Activated CD8-positive, alpha-beta memory T cell treated with anti-CD3 and anti-CD28 coated beads for 4 hours (primary cell): Measurements from ENCODE around the gene PRR9.
"Not testable (repeated sequence)": the region's sequence is repeated elsewhere in the genome, so short reads cannot be mapped to it uniquely, and the experiment has no call there.

ENCODE experiments used
- DNase-seq, 2 donors: peaks; one replicate each; pipeline ENCODE4 v3.0.0-alpha.2; 2020; ENCODE audit warnings: low read depth in 2 of 2

PRR9 gene

DNA sequence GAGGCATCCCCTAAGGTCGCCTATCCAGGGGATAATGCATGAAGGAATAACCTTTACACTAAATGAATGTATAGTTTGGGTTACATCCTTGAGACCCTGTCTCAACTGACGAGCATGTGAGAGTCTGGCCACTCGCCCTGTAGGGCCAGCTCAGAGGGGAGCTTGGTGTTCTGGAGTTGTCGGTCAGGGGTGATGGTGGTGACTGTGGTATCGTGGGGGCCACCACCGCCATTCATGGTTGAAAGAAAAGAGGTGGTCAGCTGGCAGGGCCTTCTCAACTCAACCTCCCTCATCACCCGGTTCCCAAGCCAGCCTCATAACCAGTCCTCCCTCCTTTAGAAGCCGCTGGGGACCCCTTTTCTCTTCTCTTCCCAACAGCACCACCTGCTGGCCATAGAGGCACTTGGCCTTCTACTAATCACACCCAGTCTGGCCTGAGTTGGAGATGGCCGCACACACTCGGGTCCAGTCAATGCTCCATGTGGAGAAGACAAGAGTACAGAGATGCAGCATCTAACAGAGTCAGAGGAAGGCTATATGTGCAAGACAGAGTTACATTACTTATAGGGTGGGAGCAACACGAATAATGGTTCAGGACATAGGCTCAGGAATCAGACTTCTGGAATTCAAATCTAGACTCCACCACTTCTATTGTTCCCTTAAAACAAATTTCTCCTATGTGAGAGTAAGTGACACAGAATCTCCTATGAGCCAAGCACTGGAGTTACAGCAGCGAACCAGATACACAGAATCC lies 11.9 kb downstream of the PRR9 start:
- not testable (repeated sequence) for DNase-seq

DNA sequence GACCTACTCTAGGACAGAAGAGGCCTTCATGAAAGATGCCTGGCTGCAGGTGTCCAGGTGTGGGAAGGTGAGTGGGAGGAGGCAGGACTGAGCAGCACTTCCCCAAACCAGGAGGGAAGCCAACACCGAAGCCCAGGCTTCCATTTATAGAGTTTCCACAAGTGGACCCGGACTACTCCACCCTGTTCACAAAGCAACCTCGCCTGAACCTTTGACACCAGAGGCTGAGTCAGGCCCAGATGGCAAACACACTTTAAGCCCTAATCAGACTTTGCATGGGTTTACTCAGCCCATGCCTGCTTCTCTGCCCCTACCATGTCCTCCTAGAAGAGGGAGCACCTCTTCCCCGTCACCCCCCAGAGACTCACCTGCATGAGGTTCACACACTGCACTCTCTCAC lies 14.0 kb downstream of the PRR9 start:
- DNase-seq: no peak

DNA sequence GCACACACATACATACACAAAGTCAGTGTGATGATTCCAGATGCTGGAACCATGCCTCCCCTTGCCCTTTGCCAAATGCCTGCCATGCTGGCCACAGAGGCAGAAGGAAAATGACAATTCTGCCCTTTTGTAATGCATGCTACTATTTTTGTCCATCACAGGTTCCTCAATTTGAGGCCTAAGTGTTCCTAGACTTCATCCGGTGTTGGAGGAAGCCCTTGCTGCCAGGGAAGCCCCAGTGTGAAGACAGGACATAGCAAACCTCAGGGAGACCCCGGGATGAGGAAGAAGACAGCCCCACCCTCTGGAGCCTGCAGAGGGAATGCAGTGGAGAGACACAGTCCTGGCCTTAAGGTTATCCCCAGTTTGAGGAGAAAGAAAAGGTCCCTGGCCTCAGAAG lies 14.4 kb downstream of the PRR9 start:
- DNase-seq: no peak

DNA sequence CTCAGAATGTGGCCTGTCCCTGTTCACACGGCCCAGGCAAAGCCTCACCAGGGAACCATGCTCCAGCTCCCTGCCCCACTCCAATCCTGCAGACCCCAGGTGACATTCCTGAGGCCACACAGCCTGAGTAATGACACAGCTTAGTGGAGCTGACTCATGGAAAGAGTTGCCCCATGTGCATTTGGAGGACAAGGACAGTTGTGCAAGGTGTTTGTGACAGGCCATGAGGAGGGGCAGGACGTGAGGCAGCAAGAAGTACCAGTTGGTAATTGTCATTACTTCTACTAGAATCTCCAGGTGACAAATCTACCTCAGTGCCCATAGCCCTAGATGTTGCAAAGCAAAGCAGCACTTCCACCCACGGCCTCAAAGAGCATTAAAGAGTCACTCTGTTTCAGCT lies 15.2 kb downstream of the PRR9 start:
- no peak for DNase-seq

DNA sequence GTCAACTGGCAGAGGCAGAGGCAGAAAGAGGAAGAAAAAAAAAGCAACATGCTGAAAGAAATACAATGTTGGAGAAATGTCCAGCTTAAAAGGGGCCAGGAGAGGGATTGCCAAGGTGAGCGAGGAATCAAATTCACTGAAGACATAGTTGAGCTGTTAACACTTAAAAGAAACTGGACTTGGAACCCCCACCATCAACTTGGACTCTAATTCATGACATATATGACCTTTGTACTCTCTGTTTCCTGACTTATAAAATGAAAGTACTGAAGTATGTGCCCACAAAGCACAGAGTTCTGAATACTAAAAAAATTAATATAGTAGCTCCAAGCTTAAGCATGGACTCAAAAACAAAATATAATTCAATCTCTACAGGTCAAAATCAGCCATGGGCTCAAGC lies 16.1 kb downstream of the PRR9 start:
- DNase-seq: no peak

DNA sequence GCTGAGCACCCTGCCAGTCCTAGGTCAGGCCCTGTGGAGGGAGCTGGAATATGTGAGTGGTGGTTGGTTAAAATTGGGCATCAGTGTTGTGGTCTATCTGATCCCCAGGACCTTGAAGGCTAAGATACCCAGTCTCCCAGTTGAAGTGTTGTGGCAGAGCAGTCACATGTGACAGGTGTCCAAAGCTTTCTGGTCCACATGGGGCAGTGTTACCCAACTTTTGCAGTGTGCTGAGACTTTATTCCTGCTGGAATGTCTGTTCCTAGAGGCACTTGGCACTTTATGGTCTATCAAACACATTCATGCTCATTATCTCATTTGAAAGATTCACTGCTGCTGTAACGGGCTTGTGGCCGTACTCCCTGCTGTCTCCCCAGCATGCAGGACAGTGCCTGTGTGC lies 21.1 kb downstream of the PRR9 start:
- no peak for DNase-seq

DNA sequence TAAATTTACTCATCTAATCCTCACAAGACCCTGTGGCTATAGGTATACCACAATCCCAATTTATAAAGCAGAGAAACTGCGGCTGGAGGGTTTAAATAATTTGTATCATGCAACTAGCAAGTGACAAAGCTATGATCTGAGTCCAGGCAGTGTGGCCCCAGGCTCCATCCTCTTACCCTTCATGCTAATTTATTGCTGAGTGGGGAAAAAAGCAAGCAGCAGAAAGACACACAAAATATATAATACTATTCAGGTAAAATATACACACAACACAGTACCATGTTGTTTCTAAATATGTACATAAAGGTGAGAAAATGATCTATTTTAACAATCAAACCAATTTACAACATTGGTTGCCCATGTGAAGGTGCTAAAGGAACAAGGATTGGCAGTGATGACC lies 24.8 kb downstream of the PRR9 start:
- DNase-seq: no peak

DNA sequence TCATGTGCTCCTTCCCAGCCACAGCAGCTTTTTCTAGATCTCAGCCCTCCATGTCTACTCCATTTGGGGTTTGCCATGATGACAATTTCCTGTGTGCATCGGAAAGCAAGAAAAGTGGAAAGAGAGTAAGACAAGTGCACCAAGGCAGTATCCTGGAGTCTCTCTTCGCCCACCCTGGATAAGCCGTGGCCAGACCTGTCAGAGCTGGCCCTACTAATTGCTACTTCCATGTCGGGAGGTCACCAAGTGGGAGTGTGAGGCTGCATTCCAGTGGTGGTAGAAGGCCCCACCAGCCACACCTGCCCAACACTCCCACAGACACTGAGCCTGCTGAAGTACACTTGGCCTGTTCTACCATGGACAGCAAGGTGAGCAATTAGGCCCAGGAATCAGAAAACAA lies 28.1 kb downstream of the PRR9 start:
- no peak for DNase-seq

DNA sequence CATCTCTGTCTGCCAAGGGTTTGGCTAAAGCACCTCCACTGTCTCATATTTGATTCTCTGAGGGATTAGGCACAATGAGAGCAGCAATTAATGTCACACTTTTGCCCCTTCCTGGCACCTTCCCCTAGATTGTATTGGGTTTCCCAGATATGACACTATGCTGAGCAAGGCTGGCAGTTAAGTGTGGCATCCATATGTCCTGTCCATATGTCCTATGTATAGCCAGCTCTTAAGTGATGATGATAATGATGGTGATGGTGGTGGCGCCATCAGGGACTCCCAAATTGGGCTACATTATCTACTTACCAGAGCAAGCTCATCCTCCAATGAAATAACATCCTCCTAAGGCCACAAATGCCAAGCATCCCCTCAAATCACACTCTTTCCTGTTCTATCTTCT lies 28.6 kb downstream of the PRR9 start:
- DNase-seq: no peak

DNA sequence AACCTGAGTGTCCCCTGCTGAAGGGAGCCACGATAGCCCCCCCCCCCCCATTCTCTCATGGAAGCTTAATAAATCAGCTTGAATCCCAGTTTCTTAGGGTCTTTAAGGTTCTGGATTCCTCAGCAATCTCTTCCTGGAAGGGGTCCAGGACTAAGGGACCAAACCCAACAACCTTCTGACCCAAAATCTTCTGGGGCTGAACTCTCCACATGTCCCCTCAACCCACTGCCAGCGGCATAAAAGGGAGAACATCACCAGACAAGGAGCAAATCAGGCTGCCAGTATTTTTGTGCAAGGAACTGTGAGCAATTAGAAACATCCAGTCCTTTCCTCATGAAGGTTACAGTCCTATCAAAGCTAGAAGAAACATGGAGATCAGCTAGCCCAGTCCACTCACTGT lies 29.4 kb downstream of the PRR9 start:
- DNase-seq: no peak

DNA sequence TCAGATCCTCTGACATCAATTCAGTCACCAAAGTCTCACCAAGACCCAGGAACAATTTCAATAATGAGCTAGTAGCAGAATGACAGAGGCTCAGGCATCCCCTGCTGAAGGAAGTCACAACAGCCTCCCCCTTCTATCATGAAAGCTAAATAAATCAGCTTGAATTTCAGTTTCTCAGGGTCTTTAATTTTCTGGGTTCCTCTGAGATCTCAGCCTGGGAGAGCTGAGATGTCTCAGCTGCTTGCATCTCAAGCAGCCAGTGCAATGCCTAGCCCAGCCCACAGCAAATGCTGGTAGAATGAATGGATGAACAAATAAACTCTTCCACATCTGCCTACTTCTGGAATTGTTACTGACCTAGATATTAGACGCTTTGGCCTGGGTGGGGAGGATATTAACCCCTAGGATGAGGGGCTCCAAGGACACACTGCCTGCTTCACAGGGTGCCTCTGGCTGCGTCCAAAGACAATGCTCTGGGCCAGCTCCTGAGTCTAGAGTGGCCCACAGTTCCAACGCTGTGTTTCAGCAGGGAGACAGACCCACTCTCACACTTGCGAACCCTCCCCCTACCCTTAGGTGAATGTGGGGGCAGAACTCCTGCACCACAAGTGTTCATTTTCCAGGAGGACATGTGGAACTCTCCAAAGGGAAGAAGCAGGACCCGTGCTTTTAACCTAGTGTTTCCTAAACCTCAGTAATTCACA lies 30.9 kb downstream of the PRR9 start:
- no peak for DNase-seq

DNA sequence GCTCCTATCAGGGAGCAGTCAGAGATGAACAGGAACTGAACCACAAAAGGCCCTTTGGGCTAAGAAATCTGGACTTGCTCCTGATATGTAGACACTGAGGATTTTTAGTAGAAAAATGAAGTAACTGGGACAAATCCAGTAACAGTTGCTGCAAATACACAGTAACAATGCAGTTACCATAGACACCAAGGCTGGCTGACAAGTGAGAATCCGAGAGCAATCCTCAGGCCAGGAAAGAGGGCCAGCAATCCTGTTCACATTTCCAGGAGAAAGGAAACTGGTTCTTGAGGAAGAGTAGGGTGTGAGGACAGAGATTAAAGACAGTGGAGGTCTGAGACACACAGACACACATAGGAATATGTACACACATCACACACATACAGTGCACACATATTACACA lies 32.8 kb downstream of the PRR9 start:
- DNase-seq: no peak

DNA sequence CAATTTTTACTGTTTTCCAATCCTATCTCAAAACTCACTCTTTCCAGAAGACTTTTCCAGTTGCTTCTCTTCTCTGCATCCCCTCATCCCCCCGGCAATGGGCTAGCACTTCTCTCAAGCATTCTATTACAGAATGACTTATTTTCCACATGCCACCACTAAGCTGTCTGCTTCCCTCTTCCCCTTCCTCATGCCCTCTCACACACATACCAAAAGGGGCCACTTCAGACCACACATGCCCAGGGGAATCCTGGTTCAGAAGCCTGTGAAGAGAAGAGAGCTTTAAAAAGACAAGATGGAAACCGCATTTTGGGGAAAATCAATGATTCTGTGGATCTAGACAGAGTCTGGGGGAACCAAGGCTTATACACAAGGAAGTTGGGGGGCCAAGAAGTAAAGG lies 33.7 kb downstream of the PRR9 start:
- no peak for DNase-seq

DNA sequence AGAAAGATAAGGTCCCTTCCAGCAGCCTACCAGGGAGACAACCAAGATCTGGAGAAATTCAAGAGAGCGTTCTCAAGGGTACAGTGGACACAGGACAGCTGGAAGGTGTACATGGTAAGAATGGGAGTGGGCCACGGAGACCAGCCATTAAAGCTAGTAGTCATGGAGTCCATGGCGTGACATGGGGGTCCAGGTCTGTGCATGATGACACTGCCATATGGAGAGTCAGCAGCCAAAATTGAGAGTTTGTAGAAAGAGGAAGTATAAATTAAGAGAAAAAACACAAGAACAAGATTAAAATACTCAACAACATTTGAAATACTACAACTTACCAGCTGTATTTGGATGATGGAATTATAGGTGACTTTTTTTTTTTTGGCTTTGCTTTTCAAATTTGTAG lies 34.2 kb downstream of the PRR9 start:
- no peak for DNase-seq

DNA sequence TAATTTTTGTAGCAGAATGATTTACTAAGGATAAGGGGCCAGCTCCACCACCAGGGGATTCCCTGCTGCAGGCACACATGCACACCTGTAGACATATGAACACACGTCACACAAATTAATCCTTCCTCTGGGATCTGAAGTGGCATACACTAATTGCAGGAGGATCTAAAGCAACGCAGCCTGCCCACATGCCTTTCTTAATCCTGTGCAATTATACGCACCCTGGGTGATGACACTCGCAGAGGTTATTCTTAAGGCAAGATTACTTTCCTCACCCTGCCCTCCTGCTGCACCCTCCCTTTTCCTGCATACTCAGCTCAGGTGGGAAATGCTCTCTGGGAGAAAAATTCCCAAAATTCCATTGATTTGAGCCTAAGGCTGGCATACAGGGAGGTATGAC lies 34.6 kb downstream of the PRR9 start:
- no peak for DNase-seq

DNA sequence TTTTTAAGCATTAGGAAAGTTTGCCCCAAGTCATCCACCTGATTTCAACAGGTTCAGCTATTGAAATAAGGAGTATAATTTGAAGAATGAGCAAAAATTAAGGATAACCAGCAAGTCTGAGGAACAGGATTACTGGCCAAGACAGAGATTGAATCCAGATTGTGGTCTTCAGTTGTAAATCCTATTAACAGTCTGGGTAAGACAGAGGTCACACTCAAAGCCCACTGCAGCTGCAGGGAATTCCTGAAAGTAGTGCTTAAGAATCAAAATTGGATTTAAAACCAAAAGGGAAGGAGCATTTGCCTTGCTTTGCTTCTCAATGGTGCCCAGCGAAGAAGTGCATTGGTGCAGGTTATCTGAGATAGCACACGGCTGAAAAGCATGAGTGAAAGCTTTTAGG lies 35.7 kb downstream of the PRR9 start:
- DNase-seq: no peak

DNA sequence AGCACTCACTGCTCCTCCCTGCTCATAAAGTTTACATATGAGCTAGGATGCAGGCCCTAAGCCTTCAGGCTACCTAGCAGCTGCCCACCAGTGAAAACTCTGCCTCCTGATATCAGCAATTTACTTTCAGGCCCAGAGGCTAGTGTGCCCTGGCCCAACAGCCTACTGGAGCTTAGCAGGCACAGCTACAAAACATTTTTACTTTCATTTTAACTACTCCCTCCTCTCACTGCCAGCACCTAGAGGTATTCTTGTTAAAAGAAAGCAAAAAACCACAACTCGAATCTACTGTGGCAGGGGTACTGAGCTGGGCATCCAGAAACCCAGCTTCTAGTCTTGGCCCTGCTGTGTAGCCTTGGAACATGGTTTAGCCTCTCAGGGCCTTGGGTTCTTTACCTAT lies 36.3 kb downstream of the PRR9 start:
- DNase-seq: no peak

DNA sequence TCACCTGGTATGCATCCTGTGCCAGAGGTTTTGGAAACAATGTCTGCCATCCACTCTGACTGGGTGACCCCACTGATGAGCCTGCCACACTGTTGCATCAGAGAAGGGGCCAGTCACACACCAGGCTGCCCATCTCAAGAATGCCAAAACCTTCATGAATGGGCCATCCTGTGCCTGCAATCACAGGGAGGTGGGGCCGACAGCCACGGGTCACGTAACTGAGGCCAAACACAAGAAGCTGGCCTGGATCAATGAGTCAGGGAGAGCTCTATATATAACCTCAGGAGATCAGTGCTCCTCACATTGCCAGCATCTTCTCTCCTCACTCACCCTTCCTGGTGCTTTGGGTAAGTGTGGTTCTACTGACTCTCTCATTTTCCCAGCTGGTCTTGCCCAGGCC lies 42.0 kb downstream of the PRR9 start, which contains the start of gene LORICRIN:
LORICRIN (plus strand) TSS at position 301 of the 400 bp plus-strand sequence. CDS start 1,263 bp downstream, outside the sequence.
- DNase-seq: no peak

DNA sequence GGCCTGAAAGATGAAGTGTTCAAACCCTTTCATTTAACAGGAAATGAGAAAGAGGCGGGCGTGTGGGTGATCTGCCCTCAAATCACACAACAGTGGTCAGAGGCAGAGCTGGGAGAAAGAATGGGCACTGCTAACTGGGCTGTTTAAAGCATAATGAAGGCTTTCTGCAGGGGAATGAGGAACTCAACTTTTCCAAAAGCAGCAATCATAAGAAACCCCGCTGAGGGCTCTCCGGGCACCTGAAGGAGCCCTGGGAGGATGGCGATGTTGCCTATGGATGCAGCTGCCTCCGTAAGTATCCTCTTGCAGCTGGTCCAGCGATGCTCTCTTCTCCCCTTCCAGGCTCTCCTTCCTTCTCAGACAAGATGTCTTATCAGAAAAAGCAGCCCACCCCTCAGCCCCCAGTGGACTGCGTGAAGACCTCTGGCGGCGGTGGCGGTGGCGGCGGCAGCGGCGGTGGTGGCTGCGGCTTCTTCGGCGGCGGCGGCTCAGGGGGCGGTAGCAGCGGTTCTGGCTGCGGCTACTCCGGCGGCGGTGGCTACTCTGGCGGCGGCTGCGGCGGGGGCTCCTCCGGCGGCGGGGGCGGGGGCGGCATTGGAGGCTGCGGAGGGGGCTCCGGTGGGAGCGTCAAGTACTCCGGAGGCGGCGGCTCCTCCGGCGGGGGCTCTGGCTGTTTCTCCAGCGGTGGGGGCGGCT lies 43.3 kb downstream of the PRR9 start:
- no peak for DNase-seq

DNA sequence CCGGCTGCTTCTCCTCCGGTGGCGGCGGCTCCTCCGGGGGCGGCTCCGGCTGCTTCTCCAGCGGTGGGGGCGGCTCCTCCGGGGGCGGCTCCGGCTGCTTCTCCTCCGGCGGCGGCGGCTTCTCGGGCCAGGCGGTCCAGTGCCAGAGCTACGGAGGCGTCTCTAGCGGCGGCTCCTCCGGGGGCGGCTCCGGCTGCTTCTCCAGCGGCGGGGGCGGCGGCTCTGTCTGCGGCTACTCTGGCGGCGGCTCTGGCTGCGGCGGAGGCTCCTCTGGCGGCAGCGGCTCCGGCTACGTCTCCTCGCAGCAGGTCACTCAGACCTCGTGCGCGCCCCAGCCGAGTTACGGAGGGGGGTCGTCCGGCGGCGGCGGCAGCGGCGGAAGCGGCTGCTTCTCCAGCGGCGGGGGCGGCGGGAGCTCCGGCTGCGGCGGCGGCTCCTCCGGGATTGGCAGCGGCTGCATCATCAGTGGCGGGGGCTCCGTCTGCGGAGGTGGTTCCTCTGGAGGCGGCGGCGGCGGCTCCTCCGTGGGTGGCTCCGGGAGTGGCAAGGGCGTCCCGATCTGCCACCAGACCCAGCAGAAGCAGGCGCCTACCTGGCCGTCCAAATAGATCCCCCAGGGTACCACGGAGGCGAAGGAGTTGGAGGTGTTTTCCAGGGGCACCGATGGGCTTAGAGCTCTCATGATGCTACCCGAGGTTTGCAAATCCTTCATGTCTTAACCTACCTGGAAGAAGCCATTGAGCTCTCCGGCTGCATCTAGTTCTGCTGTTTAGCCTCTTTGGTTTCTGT lies 44.1 kb downstream of the PRR9 start:
- DNase-seq: no peak

DNA sequence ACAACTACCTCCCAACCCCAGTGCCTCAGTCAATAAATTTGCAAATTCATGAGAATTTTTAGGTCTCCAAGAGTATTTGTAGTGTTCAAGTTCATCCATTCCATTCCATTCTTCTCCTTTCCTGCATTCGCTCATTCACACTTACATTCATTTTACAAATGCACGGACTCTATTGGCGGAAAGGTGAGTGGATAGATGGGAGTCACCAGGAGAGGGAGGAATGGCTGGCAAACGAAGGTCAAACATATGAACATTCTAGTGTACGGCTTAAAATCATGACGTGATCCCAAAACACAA lies 44.6 kb downstream of the PRR9 start:
- DNase-seq: no peak

DNA sequence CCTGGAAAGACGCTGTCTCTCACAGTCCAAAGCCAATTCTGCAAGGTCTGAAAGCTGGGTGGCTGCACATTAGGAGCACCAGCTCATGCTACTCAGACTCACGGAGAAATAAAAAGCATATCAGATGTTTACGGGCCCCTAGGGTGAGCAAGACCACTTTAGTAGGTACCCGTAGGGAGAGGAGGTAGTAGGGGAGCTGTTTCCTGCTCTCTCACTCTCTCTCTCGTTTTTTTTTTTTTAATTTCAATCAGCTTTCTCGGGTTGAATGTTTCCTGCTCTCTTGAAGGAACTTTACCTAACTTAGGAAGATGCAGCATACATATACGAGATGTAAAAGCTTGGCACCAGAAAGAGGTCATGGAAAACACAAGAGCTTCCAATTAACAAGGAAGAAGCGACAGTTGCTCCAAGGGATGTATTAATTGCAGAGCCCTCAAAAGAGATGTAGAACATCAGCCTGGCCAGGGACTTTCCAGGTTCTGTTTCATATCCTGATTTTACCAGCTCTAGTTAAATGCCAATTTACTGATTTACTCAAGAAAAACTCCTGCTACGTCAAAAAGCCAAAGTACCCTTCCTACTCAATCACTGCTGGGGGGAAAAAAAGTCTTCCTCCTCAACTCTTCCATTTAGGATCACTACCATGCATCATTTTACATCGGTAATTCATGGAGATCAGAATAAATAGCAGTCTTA lies 45.2 kb downstream of the PRR9 start:
- no peak for DNase-seq
